Measurements from ENCODE around the gene RASL10A.

RASL10A gene

GRCh38 chr22:29338398-29338797 is 22.9 kb upstream of the RASL10A start:
- TF ChIP-seq, protein P1, sequence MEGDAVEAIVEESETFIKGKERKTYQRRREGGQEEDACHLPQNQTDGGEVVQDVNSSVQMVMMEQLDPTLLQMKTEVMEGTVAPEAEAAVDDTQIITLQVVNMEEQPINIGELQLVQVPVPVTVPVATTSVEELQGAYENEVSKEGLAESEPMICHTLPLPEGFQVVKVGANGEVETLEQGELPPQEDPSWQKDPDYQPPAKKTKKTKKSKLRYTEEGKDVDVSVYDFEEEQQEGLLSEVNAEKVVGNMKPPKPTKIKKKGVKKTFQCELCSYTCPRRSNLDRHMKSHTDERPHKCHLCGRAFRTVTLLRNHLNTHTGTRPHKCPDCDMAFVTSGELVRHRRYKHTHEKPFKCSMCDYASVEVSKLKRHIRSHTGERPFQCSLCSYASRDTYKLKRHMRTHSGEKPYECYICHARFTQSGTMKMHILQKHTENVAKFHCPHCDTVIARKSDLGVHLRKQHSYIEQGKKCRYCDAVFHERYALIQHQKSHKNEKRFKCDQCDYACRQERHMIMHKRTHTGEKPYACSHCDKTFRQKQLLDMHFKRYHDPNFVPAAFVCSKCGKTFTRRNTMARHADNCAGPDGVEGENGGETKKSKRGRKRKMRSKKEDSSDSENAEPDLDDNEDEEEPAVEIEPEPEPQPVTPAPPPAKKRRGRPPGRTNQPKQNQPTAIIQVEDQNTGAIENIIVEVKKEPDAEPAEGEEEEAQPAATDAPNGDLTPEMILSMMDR (conservative IDR thresholded peaks at IDR 0.05; ENCODE audit: low read depth, low read length), result no peak
- no peak overlapping the region for H3K4me3 ChIP-seq (ENCODE audit: low read length)

DNA sequence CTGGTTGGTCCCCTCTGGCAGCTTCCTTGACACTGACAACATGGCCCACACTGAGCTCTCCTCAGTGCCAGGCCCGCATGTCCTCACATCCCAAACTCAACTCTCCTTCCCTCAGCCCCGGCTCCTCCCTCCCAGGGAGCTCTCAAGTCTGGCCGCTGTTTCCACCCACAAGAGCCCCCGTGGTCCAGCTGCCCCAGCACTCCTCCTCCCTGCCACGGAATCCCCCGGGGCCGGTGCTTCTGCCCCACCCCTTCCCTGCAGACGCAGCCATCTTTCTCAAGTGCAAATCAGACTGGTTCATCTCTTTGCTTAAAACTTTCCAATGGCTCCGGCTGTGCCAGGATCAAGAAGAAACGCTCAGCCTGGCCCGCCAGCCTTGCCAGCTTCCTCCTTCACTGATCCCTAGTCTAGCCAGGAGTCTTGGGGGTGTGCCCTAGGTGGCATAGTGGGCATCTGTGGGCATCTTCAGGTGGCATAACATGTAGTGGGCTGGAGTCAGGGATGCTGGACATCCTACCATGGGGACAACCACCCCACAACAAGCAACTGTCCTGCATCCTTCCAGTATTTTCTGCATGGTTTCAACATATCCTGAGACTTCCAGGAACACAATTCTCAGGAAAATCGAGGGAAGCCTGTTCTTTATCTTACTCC is 22.3 kb upstream of the RASL10A start:
- no peak for DNase-seq (ENCODE audit: low read depth)
- H3K4me3 ChIP-seq (ENCODE audit: low read length), result no peak overlapping the region
- TF ChIP-seq, protein P1 (conservative IDR thresholded peaks at IDR 0.05; ENCODE audit: low read depth, low read length), result no peak

More at GRCh38 chr22:29338398-29338797, 22.9 kb upstream of the RASL10A start:
- DNase-seq (ENCODE audit: low read depth), result no peak

GRCh38 chr22:29336751-29337490 is 21.4 kb upstream of the RASL10A start:
- no peak for DNase-seq (ENCODE audit: low read depth)
- TF ChIP-seq, protein P1 (conservative IDR thresholded peaks at IDR 0.05; ENCODE audit: low read depth, low read length), result no peak
- no peak overlapping the region for H3K4me3 ChIP-seq (ENCODE audit: low read length)

GRCh38 chr22:29335656-29336055 is 20.2 kb upstream of the RASL10A start:
- TF ChIP-seq, protein P1 (conservative IDR thresholded peaks at IDR 0.05; ENCODE audit: low read depth, low read length), result no peak
- H3K4me3 ChIP-seq (ENCODE audit: low read length), result no peak overlapping the region
- no peak for DNase-seq (ENCODE audit: low read depth)

DNA sequence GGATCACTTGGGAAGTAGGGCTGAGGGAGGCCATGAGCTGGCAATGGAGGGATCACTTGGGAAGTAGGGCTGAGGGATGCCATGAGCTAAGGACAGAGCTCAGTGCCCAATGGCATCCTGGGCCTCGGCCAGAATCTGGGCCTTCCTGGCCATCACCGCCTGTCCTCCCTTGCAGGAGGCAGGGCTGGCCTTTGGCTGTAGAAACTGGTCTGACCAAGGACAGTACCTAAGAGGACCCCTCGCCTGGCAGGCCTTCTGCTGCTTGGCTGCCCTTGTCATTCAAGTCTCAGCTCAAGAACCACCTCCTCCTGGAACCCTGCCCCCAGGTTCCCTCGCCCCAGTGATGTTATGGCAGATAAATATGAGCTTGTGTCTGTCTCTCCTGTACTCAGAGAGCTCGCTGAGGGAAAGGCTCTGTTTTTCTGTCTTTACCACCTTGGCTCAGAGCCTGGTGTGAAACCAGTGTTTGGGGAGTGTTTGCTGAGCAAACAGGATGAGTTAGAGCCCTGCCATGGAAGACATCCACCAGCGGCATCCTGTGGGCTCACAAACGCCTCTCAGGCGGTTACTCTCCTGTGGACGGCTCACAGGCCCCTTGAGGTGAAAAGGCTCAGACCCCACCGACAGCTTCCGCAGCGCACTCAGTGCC is 19.3 kb upstream of the RASL10A start:
- TF ChIP-seq, protein P1 (conservative IDR thresholded peaks at IDR 0.05; ENCODE audit: low read depth, low read length), result no peak
- no peak overlapping the region for H3K4me3 ChIP-seq (ENCODE audit: low read length)
- DNase-seq (ENCODE audit: low read depth), result no peak

GRCh38 chr22:29334148-29334547 is 18.7 kb upstream of the RASL10A start:
- H3K4me3 ChIP-seq (ENCODE audit: low read length), result no peak overlapping the region
- TF ChIP-seq, protein P1 (conservative IDR thresholded peaks at IDR 0.05; ENCODE audit: low read depth, low read length), result no peak
- DNase-seq (ENCODE audit: low read depth), result no peak
